Measurements from ENCODE around the gene GTSF1L.

GTSF1L gene

GRCh38 chr20:43720007-43720406, 6.8 kb downstream of the GTSF1L start:
- in situ Hi-C loops (cut with MboI; ENCODE audit: low sequenced_read_pairs), result no loop called here

- in situ Hi-C loops (cut with MboI; ENCODE audit: low sequenced_read_pairs), result no loop called here
These were observed 9.2 kb downstream of the GTSF1L start for GRCh38 chr20:43717616-43717995.

GRCh38 chr20:43716757-43717615, 9.8 kb downstream of the GTSF1L start:
- in situ Hi-C loops (cut with MboI; ENCODE audit: low sequenced_read_pairs), result no loop called here

- in situ Hi-C loops (cut with MboI; ENCODE audit: low sequenced_read_pairs), result no loop called here
These were observed 10.7 kb downstream of the GTSF1L start for GRCh38 chr20:43716123-43716522.

GRCh38 chr20:43715511-43715910, 11.3 kb downstream of the GTSF1L start:
- in situ Hi-C loops (cut with MboI; ENCODE audit: low sequenced_read_pairs), result no loop called here

GRCh38 chr20:43715044-43715443, 11.8 kb downstream of the GTSF1L start:
- in situ Hi-C loops (cut with MboI; ENCODE audit: low sequenced_read_pairs), result no loop called here

- in situ Hi-C loops (cut with MboI; ENCODE audit: low sequenced_read_pairs), result no loop called here
These were observed 15.6 kb downstream of the GTSF1L start for GRCh38 chr20:43711098-43711654.

GRCh38 chr20:43710370-43711044, 16.3 kb downstream of the GTSF1L start:
- in situ Hi-C loops (cut with MboI; ENCODE audit: low sequenced_read_pairs), result no loop called here

GRCh38 chr20:43702502-43702901, 24.3 kb downstream of the GTSF1L start:
- in situ Hi-C loops (cut with MboI; ENCODE audit: low sequenced_read_pairs), result no loop called here

GRCh38 chr20:43700627-43701026, 26.2 kb downstream of the GTSF1L start:
- in situ Hi-C loops (cut with MboI; ENCODE audit: low sequenced_read_pairs), result no loop called here

GRCh38 chr20:43699941-43700565, 26.7 kb downstream of the GTSF1L start:
- in situ Hi-C loops (cut with MboI; ENCODE audit: low sequenced_read_pairs), result loop anchor here (10.0 kb wide), 1 partner anchor 165 kb away; no protein-coding TSS in a partner anchor

GRCh38 chr20:43695571-43695970, 31.2 kb downstream of the GTSF1L start:
- in situ Hi-C loops (cut with MboI; ENCODE audit: low sequenced_read_pairs), result loop anchor here (10.0 kb wide), 1 partner anchor 161 kb away; no protein-coding TSS in a partner anchor

- in situ Hi-C loops (cut with MboI; ENCODE audit: low sequenced_read_pairs), result loop anchor here (10.0 kb wide), 1 partner anchor 160 kb away; no protein-coding TSS in a partner anchor
These were observed 32.0 kb downstream of the GTSF1L start for GRCh38 chr20:43694763-43695162.

GRCh38 chr20:43691928-43692524, 34.8 kb downstream of the GTSF1L start:
- in situ Hi-C loops (cut with MboI; ENCODE audit: low sequenced_read_pairs), result loop anchor here (10.0 kb wide), 1 partner anchor 157 kb away; no protein-coding TSS in a partner anchor

GRCh38 chr20:43690943-43691598, 35.7 kb downstream of the GTSF1L start:
- in situ Hi-C loops (cut with MboI; ENCODE audit: low sequenced_read_pairs), result loop anchor here (10.0 kb wide), 1 partner anchor 156 kb away; no protein-coding TSS in a partner anchor

- in situ Hi-C loops (cut with MboI; ENCODE audit: low sequenced_read_pairs), result no loop called here
These were observed 37.6 kb downstream of the GTSF1L start for GRCh38 chr20:43689165-43689564.

- in situ Hi-C loops (cut with MboI; ENCODE audit: low sequenced_read_pairs), result no loop called here
These were observed 40.0 kb downstream of the GTSF1L start for GRCh38 chr20:43686820-43687219.

GRCh38 chr20:43682446-43682845, 44.4 kb downstream of the GTSF1L start:
- in situ Hi-C loops (cut with MboI; ENCODE audit: low sequenced_read_pairs), result no loop called here

- in situ Hi-C loops (cut with MboI; ENCODE audit: low sequenced_read_pairs), result no loop called here
These were observed 44.8 kb downstream of the GTSF1L start for GRCh38 chr20:43681991-43682410.

GRCh38 chr20:43681468-43681942, 45.3 kb downstream of the GTSF1L start:
- in situ Hi-C loops (cut with MboI; ENCODE audit: low sequenced_read_pairs), result no loop called here
